Stimulated activated CD8-positive, alpha-beta memory T cell treated with anti-CD3 and anti-CD28 coated beads, Interleukin-4, amount 100 ng/mL, for 24 hours (primary cell): ENCODE data around the gene ADPRS.
A peak's percentile ranks its signal among the peaks of the same experiment; 100 is the strongest.

ENCODE experiments used
- DNase-seq: peaks from one replicate; pipeline ENCODE4 v3.0.0-alpha.2; 2020; ENCODE audit warnings: low read depth

The ADPRS gene, protein sequence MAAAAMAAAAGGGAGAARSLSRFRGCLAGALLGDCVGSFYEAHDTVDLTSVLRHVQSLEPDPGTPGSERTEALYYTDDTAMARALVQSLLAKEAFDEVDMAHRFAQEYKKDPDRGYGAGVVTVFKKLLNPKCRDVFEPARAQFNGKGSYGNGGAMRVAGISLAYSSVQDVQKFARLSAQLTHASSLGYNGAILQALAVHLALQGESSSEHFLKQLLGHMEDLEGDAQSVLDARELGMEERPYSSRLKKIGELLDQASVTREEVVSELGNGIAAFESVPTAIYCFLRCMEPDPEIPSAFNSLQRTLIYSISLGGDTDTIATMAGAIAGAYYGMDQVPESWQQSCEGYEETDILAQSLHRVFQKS

DNA sequence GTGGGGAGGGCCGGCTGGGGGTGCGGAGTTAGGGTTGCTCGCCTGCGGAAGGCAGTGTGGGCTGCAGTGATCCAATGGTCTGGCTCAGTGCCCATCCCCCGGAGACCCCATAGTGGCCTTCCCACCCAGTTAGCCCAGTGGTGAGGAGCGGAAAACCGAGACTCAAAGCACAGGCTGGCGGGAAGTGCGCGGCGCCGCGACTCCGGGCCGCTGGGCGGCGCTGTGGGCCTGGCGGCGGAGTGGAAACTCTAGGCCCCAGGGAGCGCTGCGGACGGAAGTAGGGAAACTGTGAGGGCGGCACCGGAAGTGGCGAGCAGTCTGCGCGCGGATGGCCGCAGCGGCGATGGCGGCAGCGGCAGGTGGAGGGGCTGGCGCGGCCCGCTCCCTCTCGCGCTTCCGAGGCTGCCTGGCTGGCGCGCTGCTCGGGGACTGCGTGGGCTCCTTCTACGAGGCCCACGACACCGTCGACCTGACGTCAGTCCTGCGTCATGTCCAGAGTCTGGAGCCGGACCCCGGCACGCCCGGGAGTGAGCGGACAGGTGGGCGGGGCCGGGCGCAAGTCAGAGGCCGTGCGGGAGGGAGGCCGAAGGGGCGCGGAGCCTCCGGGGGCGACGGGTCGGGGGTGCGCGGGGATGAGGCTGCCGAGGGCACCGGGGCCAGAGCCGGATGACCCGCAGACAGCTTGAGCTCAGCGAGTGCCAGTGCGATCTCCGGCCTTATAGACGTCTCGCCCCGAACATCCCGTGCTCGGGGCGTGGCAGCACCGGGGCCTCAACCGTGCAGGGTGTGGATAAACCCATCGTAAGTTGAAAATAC, at the start of gene ADPRS:
TSS of gene ADPRS (plus strand) at position 316 of the 816 bp plus-strand sequence. CDS start at position 329, 13 bp downstream.
- peak; percentile 87 for DNase-seq

DNA sequence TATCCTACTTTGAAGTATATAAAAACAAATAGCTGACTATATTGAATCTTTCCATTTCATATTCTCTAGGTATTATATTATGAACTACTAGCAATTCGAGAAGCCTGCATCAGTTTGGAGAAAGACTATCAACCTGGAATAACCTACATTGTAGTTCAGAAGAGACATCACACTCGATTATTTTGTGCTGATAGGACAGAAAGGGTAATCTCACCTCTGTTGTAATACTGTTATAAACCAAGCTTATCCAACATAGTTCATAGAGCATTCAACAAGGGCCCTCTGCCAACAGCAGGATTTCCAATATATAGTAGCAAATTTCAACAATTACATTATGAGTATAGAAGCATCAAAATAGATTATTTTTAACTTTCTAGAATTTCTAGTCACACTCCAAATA, 48.5 kb upstream of the ADPRS start:
- DNase-seq, result no peak

DNA sequence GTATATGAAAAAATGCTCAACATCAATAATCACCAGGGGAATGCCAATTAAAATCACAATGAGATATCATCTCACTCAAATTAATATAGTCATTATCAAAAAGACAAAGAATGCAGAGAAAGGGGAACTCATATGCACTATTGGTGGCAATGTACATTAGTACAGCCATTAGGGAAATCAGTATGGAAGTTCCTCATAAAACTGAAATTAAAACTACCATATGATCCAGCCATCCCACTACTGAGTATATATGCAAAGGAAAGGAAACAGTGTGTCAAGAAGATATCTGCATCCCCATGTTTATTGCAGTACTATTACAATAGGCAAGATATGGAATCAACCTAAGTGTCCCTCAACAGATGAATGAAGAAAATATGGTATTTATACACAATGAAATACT, 36.9 kb upstream of the ADPRS start:
- no peak for DNase-seq

DNA sequence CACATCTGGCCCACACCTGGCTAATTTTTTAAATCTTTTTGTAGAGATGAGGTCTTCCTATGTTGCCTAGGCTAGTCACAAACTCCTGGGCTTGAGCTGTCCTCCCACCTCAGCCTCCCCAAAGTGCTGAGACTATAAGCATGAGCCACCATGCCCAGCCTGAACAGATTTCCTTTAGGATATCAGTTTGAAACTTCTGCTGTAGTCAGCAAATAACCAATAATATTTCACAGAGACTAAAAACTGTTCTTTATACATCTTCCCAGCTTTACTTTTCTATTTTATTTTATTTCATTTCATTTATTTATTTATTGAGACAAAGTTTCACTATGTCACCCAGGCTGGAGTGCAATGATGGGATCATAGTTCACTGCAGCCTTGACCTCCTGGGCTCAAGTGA, 34.7 kb upstream of the ADPRS start:
- no peak for DNase-seq

DNA sequence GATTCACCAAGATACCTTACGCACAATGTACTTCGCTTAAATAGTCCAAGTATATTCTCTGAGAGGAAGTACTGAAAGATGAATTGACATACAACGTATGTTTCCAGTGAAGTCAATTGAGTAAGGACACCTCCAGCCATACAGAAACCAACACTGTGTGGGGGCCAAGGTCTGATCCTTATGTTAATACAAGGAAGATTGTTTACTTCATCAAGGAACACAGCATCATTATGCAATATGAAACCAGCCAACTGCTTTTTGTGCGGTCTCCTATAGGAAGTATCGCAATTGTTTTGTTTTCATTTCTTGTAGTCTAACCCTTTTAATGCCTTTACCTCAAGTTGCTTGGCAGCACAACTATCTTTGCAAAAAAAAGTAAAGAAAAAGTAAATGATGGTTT, 33.0 kb upstream of the ADPRS start:
- no peak for DNase-seq

DNA sequence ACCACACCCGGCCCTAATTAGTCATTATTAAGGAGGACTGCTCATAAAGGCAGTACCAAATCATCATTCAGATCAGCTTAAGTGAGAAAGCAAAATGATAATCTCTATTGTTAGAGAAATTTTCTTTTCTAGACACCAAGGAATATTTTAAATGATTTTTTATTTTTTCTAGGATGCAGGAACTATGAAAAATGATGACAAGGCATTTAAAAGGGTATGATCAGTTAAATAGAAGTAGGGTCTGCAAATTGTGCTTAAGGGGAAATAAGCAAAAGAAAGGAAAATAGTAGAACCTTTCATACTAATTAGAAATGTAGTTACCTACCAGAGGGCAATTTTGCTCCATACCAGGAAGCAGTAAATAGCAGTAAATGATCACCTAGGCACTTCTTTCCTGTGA, 26.4 kb upstream of the ADPRS start:
- DNase-seq, result no peak

DNA sequence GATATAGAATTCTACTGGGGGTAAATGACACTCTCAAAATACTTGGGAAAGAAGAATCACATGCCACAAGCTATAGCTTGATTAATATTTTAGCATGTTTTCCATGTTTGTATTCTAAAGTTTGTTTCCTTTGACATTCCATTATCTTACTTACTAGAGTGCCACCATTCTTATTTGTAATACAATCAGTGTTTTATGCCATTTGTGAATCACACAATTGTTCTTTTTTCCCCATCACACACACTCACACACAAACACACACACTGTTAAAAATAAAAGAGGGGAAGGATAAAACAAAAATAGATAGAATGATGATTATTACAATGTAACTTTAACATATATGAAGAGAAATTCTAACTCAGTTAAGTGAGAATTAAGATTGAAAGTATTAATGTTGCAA, 20.8 kb upstream of the ADPRS start:
- DNase-seq, result no peak

DNA sequence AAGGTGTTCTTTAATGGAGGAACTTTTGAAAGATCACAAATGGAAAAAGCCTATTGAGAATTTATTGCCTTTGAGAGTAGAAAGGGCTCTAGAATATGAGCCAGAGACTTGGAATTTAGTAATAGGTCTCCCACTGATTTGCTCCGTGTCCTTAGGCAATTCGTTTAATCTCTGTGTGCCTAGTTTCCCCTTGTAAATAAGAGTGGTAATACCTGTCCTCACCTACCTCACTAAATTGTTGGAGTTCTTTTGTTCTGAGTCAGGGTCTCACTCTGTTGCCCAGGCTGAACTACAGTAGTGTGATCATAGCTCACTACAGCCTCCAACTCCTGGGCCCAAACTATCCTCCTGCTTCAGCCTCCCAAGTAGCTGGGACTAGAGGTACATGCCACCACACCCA, 19.8 kb upstream of the ADPRS start:
- DNase-seq, result no peak

DNA sequence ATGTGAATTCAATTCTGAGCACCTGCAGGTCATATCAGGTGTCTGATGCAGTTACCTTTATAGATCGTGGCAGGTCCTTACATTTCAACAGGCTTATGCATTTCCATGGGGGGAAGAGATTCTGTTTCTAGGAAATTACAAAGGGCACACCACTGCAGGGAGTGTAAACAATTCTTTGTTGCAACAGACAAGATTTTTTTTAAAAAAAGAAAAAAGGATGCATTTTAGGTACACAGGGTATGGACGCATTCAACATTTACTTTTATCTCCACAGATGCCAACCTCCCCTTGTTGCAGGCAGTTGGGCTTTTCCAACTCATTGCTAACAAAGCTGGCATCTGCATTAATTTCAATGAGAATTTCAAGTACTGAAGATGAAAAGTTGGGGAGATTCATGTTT, 18.3 kb upstream of the ADPRS start:
- no peak for DNase-seq

DNA sequence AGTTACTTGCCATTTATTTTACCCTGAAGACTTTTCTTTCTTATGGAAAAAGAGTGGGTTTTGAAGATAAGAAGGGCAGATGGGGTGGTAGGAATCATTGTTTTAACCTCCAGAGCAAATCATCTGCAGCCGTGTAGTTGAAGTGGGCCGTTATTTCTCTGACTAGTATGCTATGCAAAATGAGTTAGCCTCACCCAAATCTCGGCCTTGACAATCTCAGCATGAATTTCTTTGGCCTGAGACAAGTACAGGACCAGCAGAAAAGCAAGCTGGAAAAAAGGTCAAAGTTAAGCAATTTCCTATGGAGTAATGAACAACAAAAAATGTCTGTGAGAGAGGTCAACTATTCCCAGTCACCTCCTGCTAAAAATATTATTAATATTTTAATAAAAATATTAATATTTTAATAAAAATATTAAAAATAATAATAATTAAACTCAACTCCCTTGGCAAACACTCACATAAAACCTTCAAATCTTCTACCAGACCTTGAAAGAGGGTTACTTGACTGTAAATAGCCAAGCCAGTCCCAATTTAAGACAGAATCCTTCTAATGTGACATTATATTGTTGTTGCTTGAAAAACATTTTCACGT, 11.6 kb upstream of the ADPRS start:
- DNase-seq, result no peak

DNA sequence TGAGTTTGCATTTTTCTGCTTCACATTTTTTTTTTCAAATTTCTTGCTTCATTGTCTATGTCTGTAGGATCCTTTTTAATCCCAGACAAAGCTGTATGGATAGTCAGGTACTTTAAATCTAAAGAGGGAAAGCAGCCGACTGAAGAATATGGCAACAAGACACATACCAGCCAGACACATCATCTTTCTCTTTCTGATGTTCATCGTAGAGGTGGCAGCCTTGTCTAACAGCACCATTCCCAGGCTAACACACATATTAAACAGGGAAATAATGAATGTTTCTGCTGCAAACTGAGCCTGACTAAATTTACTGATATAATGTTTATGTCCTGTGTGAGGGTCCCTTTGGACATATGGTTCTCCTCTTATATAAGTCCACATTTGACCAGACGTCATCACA, 8.5 kb upstream of the ADPRS start:
- no peak for DNase-seq

DNA sequence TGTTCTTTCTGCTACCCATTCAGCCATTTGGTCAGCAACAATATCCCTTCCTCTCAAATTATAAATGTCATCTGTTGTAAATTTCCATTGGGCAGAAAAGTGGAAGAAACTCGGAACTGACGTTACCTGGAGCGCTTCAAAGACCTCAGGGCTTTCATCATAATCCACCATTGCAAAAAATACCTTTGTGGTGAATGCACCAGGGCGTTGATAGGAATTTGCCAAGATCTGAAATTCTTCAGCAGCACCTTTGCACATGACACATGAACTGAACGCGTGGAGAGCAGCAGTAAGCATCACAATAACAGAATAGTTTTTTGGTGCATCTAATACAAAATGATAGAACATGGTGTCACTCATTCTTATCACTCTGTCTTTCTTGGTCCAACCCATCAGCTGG, 7.9 kb upstream of the ADPRS start:
- DNase-seq, result no peak

DNA sequence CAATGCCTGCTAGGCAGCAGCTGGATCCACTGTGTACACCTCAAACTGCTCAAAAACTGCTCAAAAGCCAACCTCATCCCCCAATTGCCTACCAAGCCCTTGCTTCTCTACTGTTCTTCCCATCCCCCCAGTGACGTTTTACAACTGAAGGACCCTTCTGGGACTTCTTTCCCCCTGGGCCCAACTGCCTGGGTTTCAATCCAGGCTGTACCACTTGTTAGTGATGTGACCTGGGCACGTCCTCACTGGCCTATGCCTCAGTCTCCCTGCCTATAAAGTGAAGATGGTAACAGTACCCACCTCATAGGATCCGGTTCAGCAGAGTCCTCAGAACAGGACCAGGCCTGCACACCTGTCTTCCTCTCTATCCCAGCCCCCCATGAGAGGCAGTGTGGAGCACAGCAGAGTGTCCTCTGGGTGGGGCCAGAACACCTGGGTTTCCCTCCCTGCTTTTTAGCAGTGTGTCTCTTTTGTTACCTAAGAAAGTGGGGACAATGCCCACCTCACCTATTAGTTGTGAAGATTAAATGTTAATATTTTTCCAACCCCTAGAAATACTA, 6.7 kb upstream of the ADPRS start:
- no peak for DNase-seq

DNA sequence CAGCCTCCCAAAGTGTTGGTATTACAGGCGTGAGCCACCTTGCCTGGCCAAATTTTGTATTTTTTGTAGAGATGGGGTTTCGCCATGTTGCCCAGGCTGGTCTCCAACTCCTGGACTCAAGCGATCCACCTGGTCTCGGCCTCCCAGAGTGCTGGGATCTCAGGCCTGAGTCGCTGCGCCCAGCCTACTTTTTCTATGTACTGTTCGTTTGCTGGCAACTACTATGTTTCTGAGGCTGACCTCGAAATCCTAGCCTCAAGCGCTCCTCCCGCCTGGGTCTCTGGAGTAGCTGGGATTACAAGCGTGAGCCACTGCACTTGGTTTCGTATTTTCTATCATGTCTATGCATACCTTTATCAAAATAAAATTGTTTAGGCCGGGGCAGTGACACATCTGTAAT, 5.5 kb upstream of the ADPRS start:
- no peak for DNase-seq

DNA sequence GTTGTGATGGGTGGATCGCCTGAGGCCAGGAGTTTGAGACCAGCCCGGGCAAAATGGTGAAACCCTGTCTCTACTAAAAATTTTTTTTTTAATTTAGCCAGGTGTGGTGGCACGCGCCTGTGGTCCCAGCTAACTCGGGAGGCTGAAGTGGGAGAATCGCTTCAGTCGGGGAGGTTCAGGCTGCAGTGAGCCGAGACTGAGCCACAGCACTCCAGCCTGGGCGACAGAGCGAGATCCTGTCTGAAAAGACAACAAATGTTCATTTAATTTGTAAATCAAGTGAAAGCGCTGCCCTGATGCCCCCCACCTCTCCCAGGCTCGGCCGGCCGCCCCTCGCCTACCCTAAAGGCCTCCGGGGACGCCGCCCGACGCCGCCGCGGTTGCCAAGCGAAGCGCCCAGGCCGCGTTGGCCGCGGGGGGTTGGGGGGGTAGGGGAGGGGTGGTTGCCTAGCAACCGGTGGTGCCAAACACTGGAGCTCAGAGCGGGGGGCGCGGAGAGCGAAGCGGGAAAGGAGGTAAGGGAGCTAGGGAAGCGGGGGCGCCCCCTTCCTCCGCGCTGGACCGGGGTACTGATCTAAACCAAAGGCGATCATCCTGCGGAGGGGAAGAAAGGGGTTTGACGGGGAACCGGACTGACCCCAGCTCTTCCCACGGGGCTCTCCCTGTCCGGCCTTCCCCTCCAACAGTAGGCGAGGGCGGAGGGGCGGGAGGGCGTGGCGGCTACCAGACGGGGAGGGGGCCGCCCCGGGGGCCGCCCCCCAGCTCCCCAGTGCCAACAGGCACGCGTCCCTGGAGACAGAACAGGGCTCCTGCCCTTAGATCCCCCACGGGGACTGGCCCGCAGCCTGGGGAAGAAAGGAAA, 4.8 kb upstream of the ADPRS start, which contains the start of gene TEKT2:
TSS of gene TEKT2 (plus strand) at position 460 of the 862 bp plus-strand sequence. CDS start 828 bp downstream, outside the sequence.
- no peak for DNase-seq

DNA sequence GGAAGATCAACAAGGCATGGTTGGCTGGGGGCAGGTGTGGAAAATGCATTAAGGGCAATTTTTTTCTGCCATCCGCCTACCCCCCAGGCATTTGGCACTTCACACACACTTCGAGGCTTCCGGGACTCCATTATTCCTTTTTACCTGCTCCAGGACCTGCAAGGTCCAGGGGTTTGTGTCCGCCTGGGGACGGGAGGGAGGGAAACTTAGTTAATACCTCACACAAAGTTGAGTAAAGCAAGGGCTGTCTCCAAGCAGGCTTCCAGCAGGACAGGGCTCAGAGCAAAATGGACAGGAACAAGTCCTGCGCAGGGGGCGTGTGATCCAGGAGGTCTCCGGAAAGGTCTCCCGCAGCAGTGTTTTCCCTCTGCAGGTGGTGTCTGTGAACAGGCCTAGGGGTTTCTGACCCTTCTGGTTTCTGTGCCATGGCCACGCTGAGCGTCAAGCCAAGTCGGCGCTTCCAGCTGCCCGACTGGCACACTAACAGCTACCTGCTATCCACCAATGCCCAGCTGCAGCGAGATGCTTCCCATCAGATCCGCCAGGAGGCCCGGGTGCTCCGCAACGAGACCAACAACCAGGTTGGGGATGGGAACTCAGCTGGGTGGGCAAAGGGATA, 4.1 kb upstream of the ADPRS start:
- no peak for DNase-seq

DNA sequence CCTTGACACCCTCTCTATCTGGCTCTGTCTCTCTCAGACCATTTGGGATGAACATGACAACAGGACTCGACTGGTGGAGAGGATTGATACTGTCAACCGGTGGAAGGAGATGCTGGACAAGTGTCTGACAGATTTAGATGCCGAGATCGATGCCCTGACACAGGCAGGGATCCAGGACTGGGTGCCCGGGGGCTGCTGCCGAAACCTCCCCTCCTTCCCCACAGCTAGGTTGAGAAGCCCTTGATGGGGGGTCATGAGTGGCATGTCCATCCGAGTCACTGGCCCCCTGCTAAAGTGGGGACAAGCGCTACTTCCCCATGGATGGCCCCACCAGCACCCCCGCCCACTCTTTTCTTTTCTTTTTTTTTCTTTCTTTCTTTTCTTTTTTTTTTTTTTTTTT, 3.6 kb upstream of the ADPRS start:
- no peak for DNase-seq

DNA sequence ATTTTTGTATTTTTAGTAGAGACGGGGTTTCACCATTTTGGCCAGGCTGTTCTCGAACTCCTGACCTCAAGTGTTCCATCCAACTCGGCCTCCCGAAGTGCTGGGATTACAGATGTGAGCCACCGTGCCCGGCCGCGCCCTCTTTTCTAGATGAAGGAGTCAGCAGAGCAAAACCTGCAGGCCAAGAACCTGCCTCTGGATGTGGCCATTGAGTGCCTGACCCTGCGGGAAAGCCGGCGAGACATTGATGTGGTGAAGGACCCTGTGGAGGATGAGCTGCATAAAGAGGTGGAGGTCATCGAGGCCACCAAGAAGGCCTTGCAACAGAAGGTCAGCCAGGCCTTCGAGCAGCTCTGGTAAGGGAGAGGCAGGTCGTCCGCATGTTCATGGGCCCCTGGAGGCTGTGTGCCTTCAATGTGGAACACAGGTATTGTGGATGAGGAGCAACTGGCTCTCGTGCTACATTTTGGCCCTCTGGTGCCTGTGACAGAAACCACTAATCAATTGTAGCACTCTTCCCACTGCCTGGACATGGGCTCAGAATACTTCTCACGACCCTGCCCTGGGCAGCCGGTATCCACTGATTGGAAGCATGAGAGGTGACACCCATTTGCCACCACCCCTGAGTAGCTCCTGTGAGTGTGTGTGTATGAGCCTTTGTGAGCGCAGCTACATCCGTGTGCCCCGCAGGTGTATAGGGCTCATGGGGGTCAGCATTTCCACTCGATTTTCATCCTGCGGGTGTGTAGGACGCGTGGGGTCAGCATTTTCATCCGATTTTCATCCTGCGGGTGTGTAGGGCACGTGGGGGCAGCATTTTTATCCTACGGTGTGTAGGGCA, 2.8 kb upstream of the ADPRS start:
- DNase-seq, result no peak

DNA sequence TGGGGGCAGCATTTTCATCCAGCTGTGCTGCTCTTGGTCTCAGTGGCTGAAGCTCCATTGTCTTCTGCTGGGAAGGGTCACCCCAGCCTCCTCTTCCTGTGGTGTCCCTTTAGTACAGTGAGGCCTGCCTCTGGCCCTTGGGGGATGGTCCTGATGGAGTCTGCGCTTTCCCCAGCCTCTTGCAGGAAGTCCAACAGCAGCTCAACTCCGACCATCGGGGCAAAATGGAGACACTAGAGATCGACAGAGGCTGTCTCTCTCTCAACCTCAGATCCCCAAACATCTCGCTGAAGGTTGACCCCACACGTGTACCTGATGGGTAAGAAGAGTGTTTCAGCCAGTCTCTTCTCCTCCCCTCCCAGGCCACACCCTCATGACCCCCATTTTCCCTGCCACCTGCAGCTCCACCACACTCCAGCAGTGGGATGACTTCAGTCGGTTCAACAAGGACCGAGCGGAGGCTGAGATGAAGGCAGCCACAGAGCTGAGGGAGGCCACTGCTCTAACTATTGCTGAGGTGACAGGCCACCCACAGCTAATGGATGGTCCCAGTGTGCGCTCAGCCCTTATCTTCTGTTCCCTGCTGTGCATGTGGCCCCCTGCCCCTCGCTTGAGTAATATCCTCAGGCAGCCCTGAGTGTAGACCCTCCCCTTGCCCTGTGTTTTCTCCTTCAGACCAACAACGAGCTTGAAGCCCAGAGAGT, 2.0 kb upstream of the ADPRS start:
- DNase-seq, result no peak
